DMS53 (cell line): ENCODE results near the gene KLF1.
"Not testable (repeated sequence)": the region's sequence is repeated elsewhere in the genome, so short reads cannot be mapped to it uniquely, and the experiment has no call there.

ENCODE experiments used
- DNase-seq: peaks from one replicate; lab custom pipeline; 2025; lab: John Stamatoyannopoulos, UW

The KLF1 gene

GRCh38 chr19:12867120-12868099 lies 19.6 kb downstream of the KLF1 start:
- peak; percentile 71 for DNase-seq

GRCh38 chr19:12866416-12867119 lies 20.4 kb downstream of the KLF1 start:
- no peak for DNase-seq

GRCh38 chr19:12865746-12866415 lies 21.1 kb downstream of the KLF1 start:
- DNase-seq = no peak

- DNase-seq = peak; percentile 72
These were observed 22.0 kb downstream of the KLF1 start for GRCh38 chr19:12864721-12865715.

- no peak for DNase-seq
These were observed 22.9 kb downstream of the KLF1 start for GRCh38 chr19:12864143-12864542.

GRCh38 chr19:12859546-12859945 lies 27.5 kb downstream of the KLF1 start:
- DNase-seq = peak; percentile 48

- DNase-seq = no peak
These were observed 28.7 kb downstream of the KLF1 start for GRCh38 chr19:12858041-12858928.

- DNase-seq = no peak
These were observed 30.3 kb downstream of the KLF1 start for GRCh38 chr19:12856653-12857052.

- peak; percentile 90 for DNase-seq
These were observed 39.6 kb downstream of the KLF1 start for GRCh38 chr19:12847159-12848139.

- not testable (repeated sequence) for DNase-seq
These were observed 40.4 kb downstream of the KLF1 start for GRCh38 chr19:12846613-12847012.

- DNase-seq = no peak
These were observed 42.8 kb downstream of the KLF1 start for GRCh38 chr19:12843999-12844732.

- no peak for DNase-seq
These were observed 43.7 kb downstream of the KLF1 start for GRCh38 chr19:12843328-12843727.

- DNase-seq = no peak
These were observed 44.5 kb downstream of the KLF1 start for GRCh38 chr19:12842511-12842910.

- DNase-seq = no peak
These were observed 45.9 kb downstream of the KLF1 start for GRCh38 chr19:12841094-12841493.

- peak; percentile 53 for DNase-seq
These were observed 46.6 kb downstream of the KLF1 start for GRCh38 chr19:12840091-12841079.

- DNase-seq = peak; percentile 70
These were observed 47.9 kb downstream of the KLF1 start for GRCh38 chr19:12838886-12839756.
